SW 1271 (cell line): ENCODE results near the gene CACNA1H.

ENCODE experiments used
- DNase-seq, 2 experiments: peaks; one replicate each; lab custom pipeline; 2025; lab: John Stamatoyannopoulos, UW

The CACNA1H gene

DNA sequence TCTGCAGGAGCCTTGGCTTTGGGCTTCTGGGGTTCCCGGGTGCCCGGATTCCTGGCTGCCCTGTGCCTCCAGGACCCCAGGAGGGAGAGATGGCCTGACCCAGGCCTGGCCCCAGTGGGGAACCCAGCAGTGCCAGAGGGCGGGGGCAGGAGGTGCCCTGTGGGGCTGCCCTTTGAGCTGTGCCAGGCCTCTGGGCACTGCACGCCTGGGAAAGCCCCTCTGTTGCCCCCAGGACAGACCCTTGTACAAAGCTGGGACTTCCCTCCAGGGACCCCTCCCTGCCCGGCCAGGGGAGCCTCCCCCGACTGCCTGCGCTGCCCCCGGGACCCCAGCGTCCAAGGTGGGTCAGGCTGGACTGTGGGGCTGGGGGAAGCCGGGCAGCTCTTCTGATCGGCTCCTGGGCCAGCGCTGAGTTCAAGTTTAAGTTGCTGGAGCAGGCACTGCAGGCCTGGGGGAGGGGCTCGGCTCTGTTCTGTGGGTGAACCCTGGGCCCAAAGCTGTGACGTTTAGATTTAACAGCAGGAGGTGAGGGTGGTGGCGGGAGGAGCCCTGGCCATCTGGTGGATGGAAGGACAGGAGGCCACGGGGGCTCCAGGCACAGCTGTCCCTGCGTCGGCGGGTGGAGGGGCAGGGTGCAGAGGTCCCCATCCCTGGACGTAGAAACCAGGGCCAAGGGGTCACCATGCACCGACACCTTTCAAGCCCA, 29.2 kb upstream of the CACNA1H start:
- DNase-seq = no peak

DNA sequence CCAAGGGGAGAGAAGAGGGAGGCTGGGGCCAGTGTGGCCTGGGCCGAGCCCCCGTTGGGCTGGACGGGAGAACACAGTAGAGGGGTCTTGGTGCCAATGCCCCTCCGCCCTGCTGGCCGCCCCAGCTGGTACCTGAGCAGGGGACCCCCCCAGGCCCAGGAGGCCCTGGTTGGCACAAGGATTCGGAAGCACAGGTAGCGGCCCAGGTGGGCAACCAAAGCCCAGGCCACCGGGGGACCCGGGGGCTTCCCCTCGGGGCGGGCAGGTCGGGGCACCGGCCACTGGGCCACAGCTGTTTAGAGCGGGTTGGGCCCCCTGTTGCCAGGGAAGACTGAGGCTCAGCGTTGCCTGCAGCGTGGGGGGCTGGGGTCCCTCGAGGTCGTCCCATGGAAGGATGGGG, 28.6 kb upstream of the CACNA1H start:
- DNase-seq = no peak

DNA sequence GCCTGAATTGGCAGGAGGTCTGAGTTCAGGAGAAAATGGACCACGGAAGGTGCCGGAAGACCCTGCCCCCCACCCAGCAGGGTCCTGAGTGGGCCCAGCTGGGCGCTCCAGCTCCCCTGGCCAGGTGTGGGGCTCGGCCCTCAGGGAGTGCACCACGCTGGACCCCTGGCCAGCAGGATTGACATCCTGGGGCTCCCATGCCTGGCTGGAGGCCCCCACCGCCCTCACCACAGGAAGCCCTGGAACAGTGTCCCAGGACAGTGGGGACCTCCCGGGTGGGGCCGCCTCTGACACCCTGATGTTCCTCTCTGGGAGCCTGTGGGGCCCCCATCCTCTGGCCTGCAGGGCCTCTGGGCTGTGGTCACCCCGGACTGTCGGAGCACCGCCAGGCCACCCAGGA, 28.1 kb upstream of the CACNA1H start:
- no peak for DNase-seq

DNA sequence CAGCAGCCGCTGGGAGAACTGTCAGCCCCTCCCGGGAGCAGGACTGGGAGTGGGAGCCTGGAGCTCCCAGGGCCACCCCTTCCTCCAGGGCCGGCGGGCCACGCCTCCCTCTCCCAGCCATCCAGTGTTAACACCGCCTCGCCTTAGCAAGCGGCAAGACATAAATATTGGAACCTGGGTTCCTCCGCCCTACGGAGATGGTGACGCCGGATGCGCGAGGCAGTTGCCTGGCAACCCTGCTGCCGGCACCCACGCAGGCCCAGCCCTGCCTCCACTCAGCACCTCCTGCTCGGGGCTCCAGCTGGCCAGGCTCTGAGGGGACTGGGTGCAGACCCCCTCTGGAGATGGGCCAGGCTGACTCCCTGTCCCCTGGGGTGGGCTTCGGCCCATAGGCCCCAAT, 27.4 kb upstream of the CACNA1H start:
- DNase-seq = no peak

DNA sequence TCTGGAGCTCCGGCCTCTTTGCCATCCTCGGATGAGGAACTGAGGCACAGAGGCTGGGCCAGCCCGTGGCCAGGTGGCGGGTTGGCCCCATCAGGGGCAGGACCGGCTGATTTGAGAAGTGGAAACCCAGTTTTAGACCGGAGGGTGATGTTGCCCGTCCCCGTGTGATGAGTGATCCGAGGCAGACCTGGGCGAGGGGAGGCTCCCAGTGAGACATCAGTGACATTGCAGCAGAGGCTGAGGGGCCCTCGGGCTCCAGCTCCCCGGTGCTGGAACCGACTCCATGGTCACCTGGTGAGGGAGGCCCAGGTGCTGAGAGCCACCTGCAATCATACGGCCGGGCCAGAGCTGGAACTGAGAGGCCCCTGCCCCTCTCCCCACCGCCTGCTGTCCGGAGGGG, 26.9 kb upstream of the CACNA1H start:
- DNase-seq = no peak

DNA sequence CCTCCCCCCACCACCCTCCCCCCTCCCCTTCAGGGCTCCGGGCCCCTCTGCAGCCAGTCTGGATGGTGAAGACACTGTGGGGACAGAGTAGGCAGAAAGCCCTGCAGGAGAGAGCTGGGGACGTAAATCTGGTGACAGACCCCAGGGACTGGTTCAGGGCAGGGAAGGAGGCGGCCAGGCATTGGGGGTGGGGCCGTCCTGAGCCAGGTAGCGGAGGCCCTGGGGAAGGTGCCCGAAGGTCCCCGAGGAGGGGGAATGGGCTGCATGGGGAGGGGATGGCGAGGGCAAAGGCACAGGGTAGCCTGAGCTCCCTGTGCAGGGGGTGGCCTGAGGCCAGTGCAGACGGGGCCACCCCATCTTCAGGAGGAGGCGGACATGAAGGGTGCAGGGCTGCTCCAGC, 26.3 kb upstream of the CACNA1H start:
- DNase-seq = no peak

DNA sequence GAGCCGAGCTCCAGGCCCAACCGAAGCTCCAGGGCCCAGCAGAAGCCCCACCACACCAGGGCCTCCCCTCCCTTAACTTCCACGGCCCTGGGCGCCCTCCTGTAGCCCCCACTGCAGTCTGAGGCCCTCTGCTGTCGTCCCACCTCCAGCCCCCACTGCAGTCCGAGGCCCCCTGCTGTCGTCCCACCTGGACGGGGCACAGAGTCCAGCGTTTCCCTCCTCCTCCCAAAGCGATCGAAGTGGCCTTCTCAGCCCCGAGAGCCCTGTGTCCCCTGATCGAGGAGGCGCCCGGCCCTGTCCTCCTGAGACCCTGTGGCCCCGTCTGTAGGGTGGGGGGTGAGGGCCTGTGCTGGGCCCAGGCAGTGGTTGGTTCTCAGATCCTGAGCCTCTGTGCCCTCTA, 25.8 kb upstream of the CACNA1H start:
- DNase-seq = no peak

DNA sequence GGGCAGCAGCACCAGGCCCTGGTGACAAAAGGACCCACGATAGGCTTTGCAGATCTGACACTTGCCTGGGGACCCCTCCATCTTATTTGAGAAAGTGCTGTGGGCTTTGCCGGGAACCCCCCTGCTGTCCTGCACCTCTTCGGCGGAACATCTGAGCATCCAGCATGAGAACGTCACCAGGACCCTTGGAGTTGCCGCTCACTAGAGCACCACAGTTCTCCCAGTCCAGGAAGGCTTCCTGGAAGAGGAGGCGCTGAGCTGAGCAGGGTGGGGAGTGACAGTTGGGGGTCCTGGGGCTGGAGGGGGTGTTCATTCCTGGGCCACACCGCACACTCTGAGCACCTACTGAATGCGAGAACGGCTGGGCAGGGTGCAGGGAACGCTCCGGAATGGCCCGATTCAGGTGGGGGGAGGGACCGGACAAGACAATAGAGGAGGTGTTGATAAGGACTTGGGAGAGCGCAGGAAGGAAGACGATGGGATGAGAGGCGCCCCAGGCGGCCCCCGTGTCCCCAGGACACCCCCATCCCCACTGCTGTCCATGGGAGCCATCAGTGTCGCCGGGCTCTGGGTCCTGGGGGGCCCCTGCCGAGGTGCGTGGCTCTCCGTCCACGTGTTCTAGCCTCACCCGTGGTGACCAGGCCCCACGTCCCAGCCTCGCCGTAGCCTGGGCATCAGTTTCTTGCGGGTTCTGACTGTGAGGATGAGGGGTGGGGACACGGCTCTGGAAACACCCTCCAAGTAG, 24.8 kb upstream of the CACNA1H start:
- no peak for DNase-seq

DNA sequence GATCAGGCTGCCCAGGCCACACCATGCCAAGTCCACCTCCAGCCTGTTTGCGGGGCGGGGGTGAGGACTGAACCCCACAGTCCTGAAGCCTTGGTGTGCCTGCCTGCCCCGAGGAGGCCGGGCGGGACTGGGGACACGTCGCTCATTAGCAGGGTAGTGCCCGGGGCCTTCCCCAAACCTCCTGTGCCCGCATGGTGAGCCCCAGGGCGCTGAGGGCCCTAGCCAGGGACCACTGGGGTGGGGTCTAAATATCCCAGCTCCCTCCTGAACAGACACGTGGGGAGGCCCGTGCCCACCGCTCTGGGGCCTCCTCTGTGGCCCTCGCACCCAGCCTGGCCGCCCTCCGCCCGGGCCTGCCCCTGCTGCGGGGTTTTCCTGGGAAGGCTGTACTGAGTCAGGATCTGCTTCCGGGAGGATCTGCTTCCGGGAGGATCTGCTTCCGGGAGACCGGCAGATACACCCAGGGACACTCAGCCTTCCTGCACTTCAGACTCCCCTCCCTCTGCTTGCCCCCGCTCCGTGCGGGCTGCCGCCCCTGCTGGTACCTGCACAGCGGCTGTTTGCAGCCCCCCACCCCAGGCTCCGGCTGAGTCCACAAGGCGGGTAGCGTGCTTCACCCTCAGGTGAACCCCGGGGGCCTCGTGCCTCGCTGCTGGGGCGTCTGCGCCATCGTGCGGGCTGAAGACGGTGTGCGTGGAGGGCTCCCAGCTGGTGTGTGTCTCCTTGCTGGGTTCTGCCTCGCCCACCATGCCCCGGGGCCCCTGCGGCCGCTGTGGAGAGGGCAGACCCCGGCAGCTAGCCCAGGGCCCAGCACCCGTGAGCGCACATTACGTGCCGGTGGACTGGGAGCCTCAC, 23.6 kb upstream of the CACNA1H start:
- DNase-seq = no peak

DNA sequence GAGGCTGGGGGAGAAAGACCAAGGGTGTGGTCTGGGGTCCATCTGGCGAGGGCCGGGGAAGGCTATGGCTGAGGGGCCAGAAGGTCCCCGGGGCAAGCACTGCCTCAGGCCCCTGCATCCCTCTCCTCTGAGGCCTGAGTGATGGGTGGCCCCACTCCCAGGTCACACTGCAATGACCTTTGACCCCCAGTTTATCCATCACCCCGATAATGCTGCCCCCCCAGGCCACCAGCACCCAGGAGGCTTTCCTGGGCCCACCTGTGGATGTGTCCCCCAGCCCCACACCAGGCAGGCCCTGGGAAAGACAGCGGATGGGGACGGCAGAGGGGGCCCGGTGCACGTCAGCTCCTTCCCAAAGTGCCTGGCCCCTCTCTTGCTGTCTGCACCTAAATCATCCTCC, 22.5 kb upstream of the CACNA1H start:
- no peak for DNase-seq

DNA sequence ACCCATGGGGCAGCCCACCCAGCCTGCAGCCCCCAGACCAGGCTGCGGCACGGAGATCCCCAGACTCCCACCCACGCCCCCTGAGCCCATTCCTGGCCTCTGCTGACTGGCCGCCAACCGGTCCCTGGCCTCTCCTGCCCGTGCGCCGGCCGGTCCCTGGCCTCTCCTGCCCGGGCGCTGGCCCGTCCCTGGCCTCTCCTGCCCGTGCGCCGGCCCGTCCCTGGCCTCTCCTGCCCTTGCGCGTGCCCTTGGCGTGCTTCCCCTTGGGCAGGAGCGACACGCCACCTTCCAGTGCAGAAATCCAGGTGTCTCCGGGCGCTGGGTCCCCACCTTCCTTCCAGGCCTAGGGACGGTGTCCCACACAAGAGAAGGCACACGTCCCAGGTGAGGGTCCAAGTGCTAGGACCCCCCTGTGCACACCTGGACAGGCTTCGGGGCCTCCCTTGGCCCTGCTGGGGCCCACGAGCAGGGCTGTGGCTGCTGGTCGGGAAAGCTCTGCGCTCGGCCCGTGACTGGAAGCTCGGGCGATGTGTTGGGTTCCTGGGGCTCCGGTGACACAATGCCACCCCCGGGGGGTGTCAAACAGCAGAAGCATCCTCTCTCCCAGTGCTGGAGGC, 21.4 kb upstream of the CACNA1H start:
- no peak for DNase-seq

DNA sequence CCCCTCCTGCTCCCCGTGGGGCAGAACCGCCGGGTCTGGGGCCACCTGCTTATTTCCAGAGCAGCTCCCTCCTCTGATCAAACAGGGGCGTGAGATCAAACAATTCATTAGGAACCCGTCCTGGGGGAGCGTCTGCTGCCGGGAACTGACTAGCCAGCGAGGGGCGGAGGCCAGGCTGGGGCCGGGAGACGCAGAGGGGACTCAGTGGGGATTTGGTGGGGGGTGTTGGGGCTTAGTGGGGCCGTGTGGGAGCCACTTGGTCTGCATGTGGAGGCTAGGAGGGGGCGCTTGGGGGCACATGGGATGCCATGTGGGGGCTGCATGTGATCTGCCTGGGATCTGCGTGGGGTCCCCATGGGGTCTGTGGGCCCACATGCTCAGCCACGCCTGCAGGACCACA, 20.5 kb upstream of the CACNA1H start:
- DNase-seq = no peak

DNA sequence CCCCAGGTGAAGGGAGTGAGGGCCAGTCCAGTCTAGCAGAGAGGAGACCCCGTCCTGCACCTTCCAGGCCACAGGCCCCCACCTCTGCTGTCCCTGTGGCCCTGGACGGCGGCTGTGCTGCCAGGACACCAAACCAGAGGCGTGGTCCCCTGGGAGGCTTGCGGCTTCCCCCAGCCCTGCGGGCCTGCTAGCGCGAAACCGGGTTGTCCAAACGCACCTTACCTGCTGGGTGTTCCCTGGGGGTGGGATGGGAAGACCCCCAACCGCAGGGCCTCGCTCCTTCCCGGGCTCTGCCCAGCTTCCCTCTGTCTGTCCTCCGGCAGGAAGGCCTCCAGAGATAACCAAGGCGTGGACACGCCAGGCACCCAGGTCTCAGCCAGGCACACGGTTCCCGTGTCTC, 19.6 kb upstream of the CACNA1H start:
- DNase-seq = no peak

DNA sequence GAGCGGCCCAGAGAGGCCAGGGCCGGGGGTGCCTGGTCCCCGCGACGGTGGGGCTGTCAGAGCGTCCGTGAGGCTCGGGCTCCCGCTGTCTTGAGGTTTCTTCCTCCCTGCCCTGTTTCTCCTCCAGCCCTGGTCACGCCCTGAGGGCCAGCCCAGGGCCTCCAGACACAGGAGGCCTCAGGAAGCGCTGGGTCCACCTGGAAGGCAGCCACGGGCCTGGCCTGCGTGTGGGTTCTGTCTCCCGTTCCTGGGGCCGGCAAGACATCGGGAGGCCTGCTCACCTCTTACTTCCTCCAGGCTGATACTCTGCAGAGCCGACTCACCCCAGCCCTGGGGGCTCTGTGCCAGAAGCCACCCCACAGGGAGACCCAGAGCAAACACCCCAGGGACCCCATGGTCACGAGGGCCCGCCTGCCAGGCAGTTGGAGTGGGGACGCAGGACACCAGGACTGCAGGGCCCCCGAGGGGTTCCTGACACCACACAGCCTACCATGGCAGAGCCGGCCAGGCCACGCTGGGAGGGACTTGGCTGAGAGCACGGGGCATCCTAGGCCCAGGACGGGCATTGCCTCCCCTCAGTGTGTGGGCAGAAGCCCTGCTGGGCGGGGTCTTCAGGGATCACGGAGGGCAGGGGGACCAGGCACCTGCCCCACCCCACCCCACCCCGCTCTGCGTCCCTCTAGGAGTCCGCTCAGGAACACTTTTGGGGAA, 18.9 kb upstream of the CACNA1H start:
- DNase-seq = no peak

DNA sequence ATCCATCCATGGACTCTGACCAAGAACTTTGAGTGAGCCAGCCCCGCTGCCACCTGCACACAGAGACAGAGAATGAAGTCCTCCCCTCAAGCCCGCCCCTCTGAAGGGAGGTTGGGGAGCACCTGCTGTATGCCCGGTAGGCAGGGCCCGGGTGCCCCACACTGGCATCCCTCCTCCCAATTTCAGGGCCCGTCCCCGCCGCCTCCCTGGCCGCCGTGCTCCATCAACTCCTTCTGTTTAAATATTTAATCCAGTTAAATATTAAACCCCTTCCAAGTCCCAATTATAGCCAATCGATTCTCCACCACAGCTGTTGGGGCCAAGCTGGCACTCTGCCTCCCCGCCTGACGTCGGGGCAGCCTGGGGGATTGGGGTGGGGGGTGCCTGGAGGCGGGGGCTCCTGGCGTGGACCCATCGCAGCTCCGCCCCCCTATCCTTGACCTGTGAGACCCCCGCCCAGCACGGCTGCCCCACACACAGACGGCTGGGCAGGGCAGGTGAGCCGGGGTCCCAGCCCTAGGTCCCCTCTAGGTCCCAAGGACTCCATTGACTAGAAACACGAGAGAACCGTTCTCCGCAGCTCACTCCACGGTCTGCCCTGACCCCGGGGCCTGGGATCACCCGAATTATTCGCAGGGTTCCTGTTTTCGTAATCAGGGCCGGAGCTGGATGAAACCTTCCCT, 18.0 kb upstream of the CACNA1H start:
- no peak for DNase-seq

DNA sequence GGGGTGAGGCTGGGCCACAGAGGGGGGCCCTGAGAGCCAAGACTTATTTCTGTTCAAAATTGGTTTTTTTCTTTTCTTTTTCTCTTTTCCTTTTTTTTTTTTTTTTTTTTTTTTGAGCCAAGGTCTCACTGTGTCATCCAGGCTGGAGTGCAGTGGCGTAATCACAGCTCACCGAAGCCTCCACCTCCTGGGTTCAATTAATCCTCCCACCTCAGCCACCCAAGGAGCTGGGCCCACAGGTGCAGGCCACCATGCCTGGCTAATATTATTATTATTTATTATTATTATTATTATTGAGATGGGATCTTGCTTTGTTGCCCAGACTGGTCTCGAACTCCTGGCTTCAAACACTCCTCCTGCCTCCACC, 17.5 kb upstream of the CACNA1H start:
- no peak for DNase-seq

DNA sequence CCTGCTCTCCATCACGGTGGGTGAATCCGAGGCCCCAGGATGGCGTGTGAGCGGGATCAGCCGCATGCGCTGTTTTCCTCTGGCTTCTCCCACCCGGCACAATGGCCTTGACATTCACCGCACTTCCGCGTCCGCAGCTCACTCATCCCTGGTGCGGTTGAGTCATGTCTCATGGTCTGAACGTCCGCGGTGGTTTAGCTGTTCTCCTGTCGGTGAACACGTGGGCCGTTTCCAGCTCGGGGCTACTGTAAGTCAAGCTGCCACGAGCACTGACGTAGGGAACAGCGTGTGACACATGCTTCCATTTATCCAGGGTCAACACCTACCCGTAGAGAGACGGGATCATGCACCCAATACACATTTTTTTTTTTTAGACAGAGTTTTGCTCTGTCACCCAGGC, 15.3 kb upstream of the CACNA1H start:
- no peak for DNase-seq

DNA sequence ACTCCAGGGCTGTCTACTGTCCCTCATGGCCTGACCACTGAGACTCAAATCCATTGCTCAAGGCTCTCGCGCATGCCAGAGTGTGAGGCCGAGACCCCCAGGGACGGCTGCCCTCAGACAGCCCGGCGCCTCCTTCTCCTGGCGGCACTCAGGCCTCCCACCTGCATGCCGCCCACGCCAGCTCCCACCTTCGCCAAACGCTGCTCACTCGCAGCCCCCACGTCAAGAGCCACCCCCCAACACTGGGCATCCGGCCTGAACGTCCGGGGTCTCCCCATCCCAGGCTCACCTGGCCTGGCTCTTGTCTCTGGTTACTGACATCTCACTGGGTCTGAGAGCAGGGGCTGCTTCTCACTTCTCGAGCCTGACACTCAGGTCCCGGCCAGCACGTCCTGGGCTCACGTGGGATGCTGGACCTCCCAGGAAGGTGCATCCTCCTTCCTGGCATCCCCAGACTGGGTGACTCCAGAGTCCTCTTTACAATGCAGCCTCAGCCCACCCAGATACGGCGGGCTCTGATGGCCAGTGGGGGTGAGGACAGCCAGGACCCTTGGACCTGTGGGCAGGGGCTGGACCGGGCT, 12.2 kb upstream of the CACNA1H start:
- no peak for DNase-seq

DNA sequence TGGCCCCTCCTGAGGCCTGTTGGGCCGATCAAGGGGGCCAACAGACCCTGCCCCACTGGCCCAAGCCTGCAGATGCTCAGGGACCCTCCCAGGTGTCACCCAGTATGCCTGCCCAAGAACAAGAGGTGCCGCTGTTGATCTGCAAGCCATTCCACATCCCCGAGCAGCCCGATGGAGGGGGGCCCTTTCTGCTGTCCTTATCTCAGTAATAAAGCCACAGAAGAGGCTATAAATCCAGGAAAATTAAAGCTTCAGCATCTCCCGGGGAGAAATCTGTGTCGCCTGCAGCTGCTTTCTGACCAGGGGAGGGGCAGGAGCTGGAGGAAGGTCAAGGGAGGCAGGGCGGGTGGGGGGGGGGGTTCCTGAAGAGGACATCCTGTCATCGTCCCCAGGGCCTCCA, 11.7 kb upstream of the CACNA1H start:
- no peak for DNase-seq

DNA sequence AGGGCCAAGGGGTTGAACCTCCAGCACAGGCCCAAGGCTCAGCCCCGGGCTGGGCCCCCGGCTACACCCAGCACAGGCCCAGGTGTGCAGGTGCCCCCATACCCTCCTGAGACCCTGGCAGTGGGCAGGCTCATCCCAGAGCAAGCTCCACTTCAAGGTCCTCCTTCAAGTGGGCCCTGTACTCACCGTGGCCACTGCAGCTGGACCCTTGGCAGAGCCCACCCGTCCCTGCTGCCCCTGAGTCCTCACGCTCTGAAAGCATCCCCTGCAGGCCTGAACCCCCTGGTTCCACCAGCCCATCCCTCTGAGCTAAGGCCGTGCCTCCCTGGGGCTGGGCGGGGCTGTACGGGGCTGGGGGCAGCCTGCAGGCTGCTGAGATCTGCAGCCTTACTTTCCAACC, 11.2 kb upstream of the CACNA1H start:
- DNase-seq = no peak

DNA sequence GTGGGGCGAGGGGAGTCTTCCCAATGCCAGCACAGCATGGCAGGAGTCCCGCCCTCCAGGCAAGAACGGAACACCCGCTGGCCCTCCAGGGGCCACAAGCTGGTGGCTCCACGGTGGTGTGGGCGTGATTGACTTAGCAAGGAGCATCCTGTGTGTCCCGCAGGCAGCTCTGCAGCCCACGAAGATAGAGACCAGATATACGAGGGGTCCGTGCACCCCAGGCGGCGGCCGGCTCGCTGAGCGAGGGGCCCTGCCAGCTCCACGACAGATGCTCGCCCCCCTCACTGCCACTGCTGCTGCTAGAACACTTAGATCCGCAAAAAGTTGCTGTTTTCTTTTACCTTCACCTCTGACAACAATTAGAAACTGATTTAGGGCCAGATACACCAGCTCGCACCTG, 10.0 kb upstream of the CACNA1H start:
- DNase-seq = no peak
